Gastroesophageal sphincter (tissue), 3 donors: ENCODE measurements around the gene HAO1.

Experiments used
- CTCF ChIP-seq, 4 experiments: fragments of 200-600 bp in 2 of 4; fragments of 450-650 bp in 2 of 4; sonication (generic) in 1 of 4; IDR thresholded peaks; one replicate each; pipeline ENCODE4 v1.5.1; 2017 to 2019; ENCODE audit warnings: antibody characterized with exemption in 4 of 4, mild to moderate bottlenecking in 2 of 4, moderate library complexity in 2 of 4
- POLR2AphosphoS5 ChIP-seq: sonication (generic); formaldehyde crosslinking; IDR thresholded peaks from one replicate; pipeline ENCODE4 v1.6.1; 2017; ENCODE audit warnings: antibody characterized with exemption

DNA sequence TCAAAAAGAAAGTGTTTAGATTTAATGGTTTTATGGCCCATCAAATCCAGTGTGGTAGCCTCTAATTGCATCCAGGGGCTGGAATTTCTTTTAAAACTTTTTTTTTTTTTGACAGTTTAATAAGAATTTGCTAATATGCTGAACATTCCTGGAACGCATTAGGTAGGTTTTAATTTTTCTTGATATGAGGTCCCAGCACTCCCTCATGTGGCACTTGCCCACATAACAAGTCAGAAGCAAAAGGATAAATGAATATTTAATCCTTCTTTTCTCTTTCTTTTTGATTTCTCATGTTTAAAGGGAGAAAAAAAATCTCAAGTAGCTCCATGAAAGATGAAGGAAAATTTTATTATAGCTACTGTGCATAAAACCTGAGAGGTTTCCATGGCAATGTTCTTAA lies 13.5 kb downstream of the HAO1 start:
- TF ChIP-seq CTCF (IDR thresholded peaks at IDR 0.05) (peak in 2 of 4 experiments; percentile 29 to 33), POLR2AphosphoS5 (no peak)
